Activated CD8-positive, alpha-beta memory T cell treated with anti-CD3 and anti-CD28 coated beads, Interleukin-2, amount 50 U/mL, for 1 hour (primary cell): ENCODE results near the gene DUS4L.

Experiments
- DNase-seq: peaks from one replicate; pipeline ENCODE4 v3.0.0-alpha.2; 2020; ENCODE audit errors: extremely low read depth

The DUS4L gene

GRCh38 chr7:107580716-107581383 is 17.1 kb downstream of the DUS4L start:
- DNase-seq: no peak

GRCh38 chr7:107581387-107582013 is 17.7 kb downstream of the DUS4L start:
- no peak for DNase-seq

- no peak for DNase-seq
These were observed 19.1 kb downstream of the DUS4L start for GRCh38 chr7:107582875-107583274.

GRCh38 chr7:107584716-107585115 is 20.9 kb downstream of the DUS4L start:
- DNase-seq: no peak

- DNase-seq: no peak
These were observed 24.9 kb downstream of the DUS4L start for GRCh38 chr7:107588529-107589130.

GRCh38 chr7:107591421-107591820 is 27.6 kb downstream of the DUS4L start:
- no peak for DNase-seq

- DNase-seq: no peak
These were observed 28.7 kb downstream of the DUS4L start for GRCh38 chr7:107592361-107593024.

- DNase-seq: no peak
These were observed 29.2 kb downstream of the DUS4L start for GRCh38 chr7:107593025-107593410.

- no peak for DNase-seq
These were observed 31.4 kb downstream of the DUS4L start for GRCh38 chr7:107594961-107595737.

GRCh38 chr7:107596881-107597581 is 33.3 kb downstream of the DUS4L start:
- no peak for DNase-seq

- no peak for DNase-seq
These were observed 33.8 kb downstream of the DUS4L start for GRCh38 chr7:107597582-107597916.

- no peak for DNase-seq
These were observed 34.2 kb downstream of the DUS4L start for GRCh38 chr7:107597953-107598352.

GRCh38 chr7:107599262-107599661 is 35.5 kb downstream of the DUS4L start:
- no peak for DNase-seq

- no peak for DNase-seq
These were observed 37.0 kb downstream of the DUS4L start for GRCh38 chr7:107600816-107601215.

- DNase-seq: no peak
These were observed 41.5 kb downstream of the DUS4L start for GRCh38 chr7:107605218-107605815.

GRCh38 chr7:107606303-107606702 is 42.5 kb downstream of the DUS4L start:
- DNase-seq: no peak

GRCh38 chr7:107609811-107610261 is 46.1 kb downstream of the DUS4L start:
- DNase-seq: no peak

GRCh38 chr7:107610323-107610722 is 46.6 kb downstream of the DUS4L start:
- no peak for DNase-seq

- DNase-seq: no peak
These were observed 49.7 kb downstream of the DUS4L start for GRCh38 chr7:107613439-107613838.

GRCh38 chr7:107613948-107614347 is 50.2 kb downstream of the DUS4L start:
- no peak for DNase-seq

- no peak for DNase-seq
These were observed 50.7 kb downstream of the DUS4L start for GRCh38 chr7:107614425-107614824.
